Epithelial cell of esophagus (primary cell): Measurements from ENCODE around the gene NPEPPS.

Experiments
- DNase-seq: peaks from one replicate; pipeline ENCODE4 v3.0.0; 2010; ENCODE audit warnings: low read depth
- H3K4me3 ChIP-seq: 2 replicates; pipeline ENCODE4 v1.5.1; 2011; ENCODE audit warnings: mild to moderate bottlenecking, low read length, control low read depth
- CTCF ChIP-seq: IDR thresholded peaks from 2 replicates; pipeline ENCODE4 v1.5.1; 2011; ENCODE audit warnings: low read depth, mild to moderate bottlenecking, low read length, control low read depth, inconsistent platforms; ENCODE audit not compliant: insufficient read depth; ENCODE audit errors: missing control alignments

Gene NPEPPS

GRCh38 chr17:47621293-47622179 is 90.6 kb downstream of the NPEPPS start:
- no peak for TF ChIP-seq CTCF
- DNase-seq: peak; percentile 92
- H3K4me3 ChIP-seq: no peak overlapping the region

- H3K4me3 ChIP-seq: no peak overlapping the region
- DNase-seq: no peak
- TF ChIP-seq CTCF: no peak
These were observed 91.3 kb downstream of the NPEPPS start for GRCh38 chr17:47622180-47622549.

GRCh38 chr17:47624727-47625068 is 93.8 kb downstream of the NPEPPS start:
- no peak for DNase-seq
- TF ChIP-seq CTCF: no peak
- H3K4me3 ChIP-seq: no peak overlapping the region

GRCh38 chr17:47628014-47628566 is 97.2 kb downstream of the NPEPPS start:
- no peak overlapping the region for H3K4me3 ChIP-seq
- no peak for TF ChIP-seq CTCF
- DNase-seq: peak; percentile 45

DNA sequence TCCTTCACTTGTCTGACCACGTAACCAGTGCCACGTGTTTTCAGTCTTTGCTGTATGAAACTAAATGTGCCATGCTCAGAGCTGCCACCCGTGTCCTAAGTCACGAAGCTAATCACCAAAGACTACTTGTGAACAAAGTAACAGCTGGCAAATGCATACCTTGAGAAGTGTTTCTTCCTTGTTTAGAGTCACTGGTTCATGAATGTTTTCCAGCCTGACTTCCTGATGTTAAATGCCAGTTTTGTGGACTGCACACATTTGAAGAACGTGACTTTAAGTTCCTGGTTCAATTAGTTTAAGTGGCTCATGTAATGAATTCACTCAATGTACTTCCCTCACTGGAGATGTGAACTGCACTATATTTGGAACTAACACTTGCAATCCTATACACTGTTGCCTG is 98.9 kb downstream of the NPEPPS start:
- DNase-seq: no peak
- TF ChIP-seq CTCF: no peak
- no peak overlapping the region for H3K4me3 ChIP-seq

DNA sequence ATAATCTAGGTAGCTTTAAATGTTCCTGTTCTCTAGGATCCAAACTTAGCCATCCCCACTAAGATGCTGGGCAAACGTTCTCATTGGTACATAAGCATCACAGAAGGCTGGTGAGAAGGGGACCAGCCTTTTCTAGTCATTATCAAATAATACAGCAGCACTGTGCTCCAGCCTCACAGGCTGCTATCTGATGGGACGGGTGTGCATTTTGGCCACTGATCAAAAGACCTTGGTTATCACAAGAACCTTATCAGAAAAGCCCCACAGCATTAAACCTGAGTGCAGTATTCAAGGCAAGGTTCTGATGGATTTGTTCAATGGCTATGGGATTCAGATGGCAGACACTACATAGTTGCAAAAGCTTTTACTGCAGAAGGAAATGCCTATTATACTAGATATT is 99.7 kb downstream of the NPEPPS start:
- TF ChIP-seq CTCF: no peak
- no peak for DNase-seq
- H3K4me3 ChIP-seq: no peak overlapping the region

DNA sequence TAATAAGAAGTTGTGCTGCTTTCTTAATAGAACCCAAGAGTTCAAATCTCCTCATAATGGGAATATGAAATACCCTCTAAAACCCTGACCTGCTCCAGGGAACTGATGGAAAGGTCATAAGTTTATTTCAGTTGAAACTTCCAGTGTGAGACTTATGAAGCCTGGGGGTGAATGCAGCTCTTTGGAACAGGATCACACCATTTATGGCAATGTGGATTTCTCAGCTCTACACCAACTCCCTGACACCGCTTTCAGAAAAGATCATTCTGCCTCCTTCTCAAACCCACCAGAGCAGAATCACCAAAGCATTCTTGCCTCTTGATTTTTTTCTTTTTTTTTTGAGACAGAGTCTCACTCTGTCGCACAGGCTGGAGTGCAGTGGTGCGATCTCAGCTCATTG is 102.1 kb downstream of the NPEPPS start:
- TF ChIP-seq CTCF: no peak
- H3K4me3 ChIP-seq: no peak overlapping the region
- no peak for DNase-seq
